Stimulated activated CD8-positive, alpha-beta memory T cell treated with anti-CD3 and anti-CD28 coated beads, Interleukin-12 subunit alpha, Interleukin-12 subunit beta, amount 100 ng/mL, for 1 hour (primary cell): ENCODE results near the gene POU2F1.
"Not testable (repeated sequence)": the region's sequence is repeated elsewhere in the genome, so short reads cannot be mapped to it uniquely, and the experiment has no call there.

ENCODE experiments used
- DNase-seq: peaks from one replicate; pipeline ENCODE4 v3.0.0-alpha.2; 2020; ENCODE audit warnings: low read depth

Gene POU2F1

GRCh38 chr1:167205306-167206050 lies 15.2 kb upstream of the POU2F1 start:
- not testable (repeated sequence) for DNase-seq

GRCh38 chr1:167206166-167206835 lies 14.4 kb upstream of the POU2F1 start:
- no peak for DNase-seq

GRCh38 chr1:167207940-167208623 lies 12.6 kb upstream of the POU2F1 start:
- DNase-seq, result no peak

- no peak for DNase-seq
Measured at GRCh38 chr1:167208624-167208976, 12.1 kb upstream of the POU2F1 start.

GRCh38 chr1:167209044-167209443 lies 11.6 kb upstream of the POU2F1 start:
- no peak for DNase-seq

- no peak for DNase-seq
Measured at GRCh38 chr1:167210966-167211674, 9.6 kb upstream of the POU2F1 start.

GRCh38 chr1:167212025-167212424 lies 8.7 kb upstream of the POU2F1 start:
- no peak for DNase-seq

GRCh38 chr1:167216809-167217208 lies 3.9 kb upstream of the POU2F1 start:
- DNase-seq, result no peak

- DNase-seq, result no peak
Measured at GRCh38 chr1:167219194-167219593, 1.5 kb upstream of the POU2F1 start.

- DNase-seq, result peak; percentile 80
Measured at GRCh38 chr1:167219646-167220536, 795 bp upstream of the POU2F1 start.

GRCh38 chr1:167221126-167221737 lies 546 bp downstream of the POU2F1 start:
- no peak for DNase-seq

GRCh38 chr1:167221738-167222610 lies 1.3 kb downstream of the POU2F1 start:
- DNase-seq, result peak; percentile 41

- no peak for DNase-seq
Measured at GRCh38 chr1:167223144-167224103, 2.7 kb downstream of the POU2F1 start.

- DNase-seq, result not testable (repeated sequence)
Measured at GRCh38 chr1:167224734-167225235, 4.1 kb downstream of the POU2F1 start.

GRCh38 chr1:167225920-167226319 lies 5.2 kb downstream of the POU2F1 start:
- DNase-seq, result no peak

GRCh38 chr1:167227934-167228378 lies 7.3 kb downstream of the POU2F1 start:
- no peak for DNase-seq

GRCh38 chr1:167229719-167230385 lies 9.2 kb downstream of the POU2F1 start:
- no peak for DNase-seq

GRCh38 chr1:167230437-167230836 lies 9.8 kb downstream of the POU2F1 start:
- DNase-seq, result no peak
